ENCODE results near the gene SPEM1. TPM values are rescaled to one million over a fixed set of nuclear protein-coding genes. Genes with fewer than 3 reads are reported as not detected.

SPEM1 gene
- total RNA-seq, 1 donor from 2014 or later: not detected

DNA sequence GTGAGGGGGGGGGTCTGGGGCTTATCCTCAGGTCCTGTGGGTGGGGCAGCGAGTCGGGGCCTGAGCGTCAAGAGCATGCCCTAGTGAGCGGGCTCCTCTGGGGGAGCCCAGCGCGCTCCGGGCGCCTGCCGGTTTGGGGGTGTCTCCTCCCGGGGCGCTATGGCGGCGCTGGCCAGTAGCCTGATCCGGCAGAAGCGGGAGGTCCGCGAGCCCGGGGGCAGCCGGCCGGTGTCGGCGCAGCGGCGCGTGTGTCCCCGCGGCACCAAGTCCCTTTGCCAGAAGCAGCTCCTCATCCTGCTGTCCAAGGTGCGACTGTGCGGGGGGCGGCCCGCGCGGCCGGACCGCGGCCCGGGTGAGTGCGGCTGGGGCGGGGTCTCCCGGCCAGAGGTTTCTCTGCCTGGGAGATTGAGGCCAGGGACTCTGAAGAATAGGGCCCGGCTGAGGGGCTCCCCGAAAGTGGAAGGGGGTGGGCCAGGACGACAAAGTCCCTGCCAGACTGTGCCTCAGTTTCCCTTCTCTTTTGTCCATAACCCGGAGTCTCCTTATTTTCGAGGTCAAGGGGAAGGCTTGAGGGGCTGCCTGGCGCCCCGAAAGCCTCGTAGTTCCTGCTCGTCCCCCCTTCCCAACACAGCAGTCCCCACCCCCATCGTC lies 19.5 kb downstream of the SPEM1 start, which contains the start of gene FGF11:
FGF11 (plus strand) TSS at position 51 of the 651 bp plus-strand sequence; CDS start at position 160, 109 bp downstream.
- intact Hi-C loops (cut with micrococcal nuclease): loop anchor here (5.0 kb wide), 2 partner anchors 112 to 187 kb away; partner anchors contain the start of genes CTDNEP1, ELP5 and NEURL4

DNA sequence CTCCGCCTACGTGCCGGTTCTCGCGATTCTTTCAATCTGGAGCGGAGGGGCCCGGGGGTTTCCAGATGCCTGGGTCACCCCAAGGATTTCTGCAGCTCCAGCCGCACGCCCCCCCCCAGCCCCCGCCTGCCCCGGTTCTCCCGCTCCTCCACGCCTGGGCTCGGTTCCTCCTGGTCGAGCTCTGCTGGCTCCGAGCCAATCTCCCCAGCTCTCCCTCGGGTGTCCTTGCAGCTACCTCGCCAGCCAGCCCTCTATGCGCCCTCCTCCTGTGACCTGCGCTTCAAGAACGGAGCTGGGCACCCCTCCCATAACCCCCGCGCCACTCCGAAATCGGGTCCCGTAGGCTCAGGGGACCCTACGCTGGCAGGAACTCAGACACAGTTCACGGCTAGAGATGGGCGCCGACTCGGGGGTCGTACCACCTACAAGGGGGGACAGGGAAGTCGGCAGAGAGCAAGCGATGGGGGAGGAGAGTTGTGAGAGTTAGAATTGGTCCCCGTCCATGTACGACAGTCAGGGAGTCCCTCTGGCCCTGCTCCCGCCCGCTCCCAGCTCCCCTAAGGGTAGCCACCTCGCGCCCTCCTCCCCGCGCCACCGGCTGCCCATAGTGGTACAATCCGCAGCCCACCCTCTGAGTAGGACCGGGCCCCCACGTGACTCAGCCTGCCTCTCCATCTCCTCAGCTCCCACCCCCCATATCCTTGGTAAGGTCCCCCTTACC lies 20.1 kb downstream of the SPEM1 start:
- intact Hi-C loops (cut with micrococcal nuclease): no loop called here

DNA sequence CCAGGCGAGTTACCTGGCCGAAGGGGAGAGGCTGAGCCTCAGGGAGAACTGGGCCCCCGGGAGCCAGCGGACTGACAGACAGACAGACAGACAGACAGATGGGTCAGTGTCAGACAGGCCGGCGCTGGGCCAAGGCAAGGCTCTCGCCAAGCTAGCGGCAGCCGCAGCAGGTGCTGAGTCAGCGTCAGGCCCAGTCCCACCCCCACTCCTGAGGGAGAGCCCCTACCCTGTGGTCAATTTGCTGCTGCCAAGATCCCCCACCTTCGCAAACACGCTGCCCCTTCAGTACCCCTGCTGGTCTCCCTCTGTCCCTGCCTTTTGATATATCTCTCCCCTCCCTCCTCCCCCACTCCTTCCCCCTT lies 20.7 kb downstream of the SPEM1 start:
- intact Hi-C loops (cut with micrococcal nuclease): no loop called here

DNA sequence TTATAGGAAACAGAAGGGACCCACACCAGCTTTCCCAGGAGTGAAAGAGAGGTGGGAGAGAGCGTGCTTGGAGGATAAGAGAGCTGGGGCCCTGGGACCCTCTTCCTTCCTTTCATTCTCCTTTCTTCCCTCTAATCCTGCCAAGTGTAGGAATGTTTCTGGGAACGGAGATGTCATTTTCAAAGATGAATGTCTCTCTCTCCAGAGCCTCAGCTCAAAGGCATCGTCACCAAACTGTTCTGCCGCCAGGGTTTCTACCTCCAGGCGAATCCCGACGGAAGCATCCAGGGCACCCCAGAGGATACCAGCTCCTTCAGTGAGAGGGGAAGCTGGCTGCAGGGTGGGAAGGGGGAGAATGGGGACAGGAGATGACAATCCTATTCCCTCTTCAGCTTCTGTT lies 21.1 kb downstream of the SPEM1 start:
- intact Hi-C loops (cut with micrococcal nuclease): no loop called here

DNA sequence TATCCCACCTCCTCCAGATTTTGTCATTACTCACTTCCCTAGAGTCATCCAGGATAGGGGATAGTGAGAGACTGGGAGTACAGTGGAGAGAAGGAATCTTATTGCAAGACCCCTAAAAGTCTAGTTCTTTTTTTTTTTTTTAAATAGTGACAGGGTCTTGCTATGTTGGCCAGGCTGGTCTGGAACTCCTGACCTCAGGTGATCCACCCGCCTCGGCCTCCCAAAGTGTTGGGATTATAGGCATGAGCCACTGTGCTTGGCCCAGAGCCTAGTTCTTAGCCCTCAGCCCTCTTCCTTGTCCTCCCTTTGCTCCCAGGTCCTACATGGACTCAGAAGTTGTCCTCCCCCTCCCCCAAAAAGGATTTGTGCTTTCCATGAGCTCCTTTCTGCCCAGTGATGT lies 22.0 kb downstream of the SPEM1 start:
- intact Hi-C loops (cut with micrococcal nuclease): no loop called here

DNA sequence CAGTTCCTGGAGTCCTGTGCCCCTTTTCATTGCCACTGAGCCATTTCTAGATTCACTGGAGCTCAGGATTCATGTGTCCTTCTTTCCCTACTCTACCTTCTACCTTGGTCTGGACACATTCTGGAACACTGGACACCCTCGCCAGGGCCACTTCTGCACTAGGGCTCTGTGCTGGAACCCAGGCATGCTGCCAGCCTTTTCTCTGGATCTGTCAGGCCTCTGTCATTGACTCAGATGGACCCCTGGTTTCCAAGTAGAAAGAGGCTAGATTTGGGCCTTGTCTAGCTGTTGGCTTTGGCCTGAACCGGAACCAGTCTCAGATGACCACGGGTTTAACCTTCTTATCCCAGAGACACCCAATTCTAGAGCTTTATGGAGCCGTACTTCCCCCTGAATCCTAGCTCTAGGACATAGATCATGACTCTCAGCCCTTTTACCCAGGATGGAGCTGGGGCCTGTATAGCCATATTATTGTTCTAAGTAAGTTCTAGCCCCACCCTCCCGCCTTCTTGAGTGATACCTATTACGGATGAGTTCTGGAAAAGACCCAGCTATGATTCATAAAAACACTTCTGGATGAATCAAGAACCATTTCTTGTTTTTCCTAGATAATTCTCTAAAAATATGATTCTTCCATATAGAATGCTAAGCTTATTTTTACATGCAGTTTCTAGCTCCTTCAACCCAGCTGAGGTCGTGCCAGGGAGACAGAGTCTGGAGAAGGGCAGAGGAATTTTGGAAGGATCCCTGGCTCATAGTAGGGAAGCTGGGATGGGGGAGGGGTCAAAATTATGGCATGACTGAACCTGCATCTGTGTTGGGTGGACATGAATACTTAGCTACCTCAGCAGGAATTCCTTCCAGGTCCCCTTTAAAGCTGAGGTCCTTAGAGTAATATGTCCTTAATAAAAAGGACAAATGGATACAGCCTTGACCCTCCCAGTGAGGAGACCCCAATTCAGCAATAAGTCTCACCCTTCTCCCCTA lies 23.7 kb downstream of the SPEM1 start:
- intact Hi-C loops (cut with micrococcal nuclease): no loop called here

DNA sequence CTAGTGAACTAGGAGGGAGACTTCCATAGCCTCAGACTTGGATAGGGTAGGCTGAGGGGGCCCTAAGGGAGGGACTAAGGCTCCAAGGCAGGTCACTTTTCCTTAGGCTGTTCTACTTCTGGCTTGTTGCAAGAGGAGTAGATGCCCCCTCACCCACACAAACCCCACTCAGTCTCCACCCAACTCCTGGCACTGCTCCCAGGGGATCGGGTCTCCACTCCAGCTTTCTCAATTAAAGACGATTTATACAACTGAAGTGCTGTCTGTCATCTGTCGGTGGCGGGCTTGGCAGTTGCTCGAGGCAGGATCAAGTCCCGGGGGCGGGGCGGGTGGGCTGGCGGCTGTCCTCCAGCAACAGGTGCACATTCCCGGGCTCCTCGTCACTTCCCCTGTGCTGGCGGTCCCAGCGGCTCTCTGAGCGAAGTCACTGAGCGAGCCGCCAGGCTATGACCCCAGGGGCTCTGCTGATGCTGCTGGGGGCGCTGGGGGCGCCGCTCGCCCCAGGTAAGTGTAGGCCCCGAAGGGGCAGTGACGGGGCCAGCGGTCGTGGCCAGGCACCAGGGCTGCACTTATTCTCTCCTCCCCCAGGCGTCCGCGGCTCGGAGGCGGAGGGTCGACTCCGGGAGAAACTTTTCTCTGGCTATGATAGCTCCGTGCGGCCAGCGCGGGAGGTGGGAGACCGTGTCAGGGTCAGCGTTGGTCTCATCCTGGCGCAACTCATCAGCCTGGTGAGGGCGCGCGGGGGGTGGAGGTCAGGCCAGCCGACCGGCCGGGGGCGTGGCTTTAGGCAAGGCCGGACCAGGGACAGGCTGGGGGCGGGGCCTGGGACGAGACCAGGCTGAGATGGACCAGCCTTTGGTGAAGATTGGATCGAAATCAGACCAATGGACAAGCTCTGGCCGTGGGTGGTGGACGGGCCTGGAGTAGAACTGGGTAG lies 24.8 kb downstream of the SPEM1 start, which contains the start of gene CHRNB1:
CHRNB1 (plus strand) TSS at position 380 of the 937 bp plus-strand sequence; CDS start at position 447, 67 bp downstream.
- intact Hi-C loops (cut with micrococcal nuclease): no loop called here

DNA sequence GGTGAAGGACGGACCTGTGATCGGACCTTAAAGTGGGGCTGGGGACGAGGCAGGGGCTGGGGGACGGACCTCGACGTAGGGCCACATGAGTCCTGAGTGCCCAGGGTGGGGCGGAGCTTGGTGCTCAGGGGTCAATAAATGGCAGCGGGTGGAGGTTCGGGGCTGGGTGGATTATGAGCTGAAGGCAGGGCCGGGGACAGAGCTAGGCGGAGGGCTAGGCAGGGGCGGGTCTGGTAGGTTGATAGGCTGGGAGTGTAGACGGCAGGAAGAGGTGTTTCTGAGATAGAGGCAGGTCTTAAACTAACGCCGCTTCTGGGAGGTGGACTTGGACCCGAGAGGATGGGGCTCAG lies 25.5 kb downstream of the SPEM1 start:
- intact Hi-C loops (cut with micrococcal nuclease): no loop called here

DNA sequence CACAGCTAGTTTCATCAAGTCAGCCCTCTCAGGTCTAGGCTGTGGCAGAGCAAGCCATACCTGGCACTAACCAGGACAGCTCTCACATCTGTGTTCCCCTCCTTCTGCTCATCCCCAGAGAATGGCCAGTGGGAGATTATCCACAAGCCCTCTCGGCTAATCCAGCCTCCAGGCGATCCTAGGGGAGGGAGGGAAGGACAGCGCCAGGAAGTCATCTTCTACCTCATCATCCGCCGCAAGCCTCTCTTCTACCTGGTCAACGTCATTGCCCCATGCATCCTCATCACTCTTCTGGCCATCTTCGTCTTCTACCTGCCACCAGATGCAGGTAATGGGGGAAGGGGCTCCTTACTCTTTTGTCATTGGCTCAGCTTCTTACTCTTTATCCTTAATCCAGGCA lies 28.3 kb downstream of the SPEM1 start:
- intact Hi-C loops (cut with micrococcal nuclease): no loop called here

DNA sequence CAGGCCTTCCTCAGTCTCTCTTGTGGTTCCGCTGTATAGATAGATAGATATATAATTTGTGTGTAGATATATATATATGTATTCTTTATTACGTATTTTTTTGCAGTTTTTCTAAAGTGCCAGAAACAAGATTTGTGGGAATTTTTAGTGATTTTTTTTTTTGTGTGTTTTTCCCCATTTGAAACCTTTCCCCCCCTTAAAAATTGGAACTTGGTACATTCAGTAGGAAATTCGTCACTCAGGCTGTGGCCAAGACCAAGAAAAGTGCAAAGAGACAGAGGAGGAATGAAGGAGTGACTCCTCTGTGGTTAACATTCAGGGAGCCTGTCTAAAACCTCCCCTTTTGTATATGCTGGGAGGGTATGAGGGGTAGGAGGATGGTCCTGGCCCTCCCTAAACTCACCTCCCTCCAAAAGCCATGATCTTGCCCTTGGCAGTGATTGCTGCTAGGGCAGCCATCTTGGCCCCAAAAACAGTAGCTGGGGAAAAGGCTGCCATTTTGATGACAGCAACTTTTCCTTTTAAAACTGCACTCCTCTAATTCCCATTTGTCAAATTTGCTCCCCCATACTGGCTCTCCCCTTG lies 39.9 kb downstream of the SPEM1 start:
- intact Hi-C loops (cut with micrococcal nuclease): no loop called here

DNA sequence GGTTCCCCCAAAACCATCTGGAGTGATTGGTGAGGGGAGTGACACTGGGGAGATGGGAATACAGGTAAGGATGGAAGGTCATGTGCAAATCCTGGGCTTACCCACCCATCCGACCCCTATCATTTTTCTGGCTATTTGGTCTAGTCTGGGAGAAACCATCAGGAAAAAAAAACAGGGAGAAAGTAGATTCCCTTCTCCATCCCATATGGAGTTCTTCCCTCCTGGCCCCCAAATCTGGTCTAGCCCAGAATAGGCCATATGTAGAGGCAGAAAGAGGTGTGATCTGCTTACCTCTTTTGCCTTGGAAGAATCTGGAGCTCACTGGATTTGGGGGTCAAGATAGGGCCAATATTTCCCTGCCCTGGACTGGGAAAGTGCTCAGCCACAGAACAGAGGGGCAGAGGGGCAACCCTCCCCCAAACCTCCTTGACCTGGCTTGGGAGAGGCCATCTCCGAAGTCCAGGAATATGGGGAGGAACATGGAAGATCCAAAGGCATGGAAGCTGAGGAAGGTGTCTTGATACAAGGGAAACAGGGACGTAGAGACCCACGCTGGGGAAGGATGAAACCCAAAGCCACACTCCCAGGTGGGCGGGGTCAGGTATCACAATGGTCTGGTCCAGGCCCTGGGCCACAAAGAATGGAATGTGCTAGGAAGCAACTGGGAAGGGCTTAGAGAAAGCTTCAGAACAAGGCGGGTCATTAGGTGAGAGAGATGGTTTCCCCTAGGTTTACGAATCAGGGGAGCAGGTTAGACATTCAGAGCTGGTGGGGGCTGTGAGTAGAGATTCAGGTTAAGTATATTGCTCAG lies 40.9 kb downstream of the SPEM1 start:
- intact Hi-C loops (cut with micrococcal nuclease): no loop called here

DNA sequence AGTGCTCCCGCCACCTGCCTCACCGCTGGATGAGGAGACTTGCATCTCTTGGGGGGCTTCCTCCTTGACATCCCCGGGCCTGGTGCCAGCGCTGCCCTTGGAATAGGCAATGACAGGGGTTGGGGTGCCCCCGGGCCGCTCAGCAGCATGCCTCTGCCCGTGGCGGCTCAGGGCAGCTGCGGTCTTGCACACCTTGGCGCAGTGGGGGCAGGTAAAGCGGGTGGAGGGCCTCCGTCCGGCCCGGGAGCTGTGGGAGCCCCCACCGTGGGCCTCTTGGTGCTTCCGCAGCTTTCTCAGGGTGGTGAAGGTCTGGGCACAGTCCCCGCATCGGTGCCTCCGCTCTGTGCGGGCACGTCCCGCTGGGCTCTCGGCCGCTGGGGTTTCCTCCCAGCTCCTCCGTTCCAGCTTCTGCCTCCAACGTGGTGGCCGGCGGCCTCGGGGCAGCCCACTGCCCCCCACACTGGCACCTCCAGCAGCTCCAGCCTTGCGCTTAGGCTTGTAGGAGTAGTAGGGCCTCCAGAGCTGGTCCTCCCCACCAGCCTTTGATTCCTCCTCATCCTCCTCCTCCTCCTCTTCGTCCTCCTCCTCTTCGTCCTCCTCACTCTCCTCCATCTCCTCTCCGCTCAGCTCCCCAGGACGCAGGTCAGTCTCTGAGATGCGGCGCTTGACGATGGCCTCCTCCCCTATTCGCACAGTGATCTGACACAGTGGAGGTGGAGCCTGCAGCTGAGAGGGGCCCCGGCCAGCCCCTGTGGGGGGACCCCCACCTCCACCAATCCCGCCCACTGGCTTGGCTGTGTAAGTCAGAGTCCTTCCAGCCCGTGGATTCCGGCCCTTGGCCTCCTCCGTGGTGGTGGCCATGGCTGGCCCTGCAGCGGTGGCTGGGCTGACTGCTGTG lies 42.6 kb downstream of the SPEM1 start:
- intact Hi-C loops (cut with micrococcal nuclease): no loop called here

DNA sequence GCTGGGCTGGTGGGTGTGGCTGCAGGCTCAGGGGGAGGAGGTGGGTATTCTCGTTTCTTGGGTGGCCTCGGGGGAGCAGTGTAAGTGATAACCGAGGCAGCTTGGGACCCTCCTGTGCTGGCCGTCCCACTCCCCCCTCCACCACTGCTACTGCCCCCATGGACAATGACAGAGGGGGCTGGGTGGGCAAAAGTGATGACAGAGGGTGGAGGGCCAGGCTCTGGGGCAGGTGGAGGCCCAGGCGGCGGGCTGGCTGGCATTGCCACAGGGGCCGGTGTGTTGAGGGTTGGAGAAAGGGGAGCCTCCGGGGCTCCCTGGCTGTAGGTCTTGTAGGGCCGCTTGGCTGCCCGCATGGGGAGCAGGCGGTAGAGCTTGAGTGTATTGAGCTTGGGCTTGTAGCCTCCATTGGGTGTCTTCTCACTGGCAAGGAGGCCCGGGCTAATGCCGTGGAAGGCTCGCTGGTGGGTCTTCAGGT lies 43.3 kb downstream of the SPEM1 start:
- intact Hi-C loops (cut with micrococcal nuclease): no loop called here

DNA sequence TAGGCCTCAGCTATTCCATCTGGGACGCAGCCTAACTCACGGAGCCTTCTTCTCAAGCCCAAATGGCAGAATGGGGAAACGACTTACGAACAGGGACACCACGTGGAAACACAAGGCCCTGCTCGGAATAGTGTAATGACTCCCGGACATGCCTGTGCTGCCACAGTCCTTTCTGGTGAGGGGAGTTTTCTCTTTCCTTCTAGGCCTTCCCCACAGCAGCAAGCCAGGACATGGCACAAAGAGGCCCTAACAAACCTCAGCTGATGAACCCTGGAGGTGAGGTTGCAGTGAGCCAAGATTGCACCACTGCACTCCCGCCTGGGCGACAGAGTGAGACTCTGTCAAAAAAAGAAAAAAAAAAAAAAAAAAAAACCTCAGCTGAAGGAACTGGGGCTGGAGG lies 44.0 kb downstream of the SPEM1 start:
- intact Hi-C loops (cut with micrococcal nuclease): no loop called here

DNA sequence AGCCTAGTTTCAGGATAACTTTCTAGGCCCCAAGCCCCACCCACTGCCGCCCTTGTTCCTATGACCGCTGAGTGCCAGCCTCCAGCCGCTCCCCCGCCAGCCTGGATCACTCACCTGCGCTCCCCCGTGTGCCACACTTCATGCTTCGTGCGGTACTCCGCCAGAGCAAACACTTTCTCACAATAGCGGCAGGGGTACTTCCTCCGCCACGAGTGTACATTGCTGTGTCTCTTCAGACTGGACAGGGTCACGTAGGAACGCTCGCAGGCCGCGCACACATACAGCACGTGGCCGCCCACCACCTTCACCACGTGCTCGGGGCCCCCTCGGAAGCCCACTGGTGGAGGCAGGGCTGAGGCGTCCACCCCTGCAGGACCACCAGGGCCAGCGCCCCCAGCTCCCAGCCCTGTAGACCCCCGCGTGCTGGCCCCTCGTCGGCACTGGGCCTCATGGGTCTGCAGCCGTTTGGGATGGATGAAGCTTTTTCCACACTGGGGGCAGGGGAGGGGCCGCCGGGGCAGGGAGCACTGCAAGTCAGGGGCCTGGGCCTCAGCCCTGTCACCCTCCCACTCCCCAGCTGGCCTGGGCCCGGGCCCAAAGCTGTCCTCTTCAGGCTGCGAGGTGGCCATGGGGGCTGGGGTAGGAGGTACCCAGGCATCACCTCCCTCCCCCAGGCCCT lies 45.6 kb downstream of the SPEM1 start:
- intact Hi-C loops (cut with micrococcal nuclease): no loop called here

DNA sequence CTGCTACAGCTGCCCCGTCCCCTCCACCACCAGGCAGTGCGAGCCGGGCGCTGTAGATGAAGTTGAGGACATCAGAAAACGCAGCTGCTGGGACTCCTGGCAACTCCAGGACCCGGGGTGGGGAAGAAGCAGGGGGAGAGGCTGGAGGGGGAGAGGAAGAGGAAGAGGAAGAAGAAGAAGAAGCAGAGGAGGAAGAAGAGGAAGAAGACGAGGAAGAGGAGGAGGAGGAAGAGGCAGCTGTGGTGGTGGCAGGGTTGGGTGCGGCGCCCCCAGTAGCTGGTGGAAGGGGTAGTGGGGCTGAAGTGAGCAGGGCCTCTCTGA lies 46.2 kb downstream of the SPEM1 start:
- intact Hi-C loops (cut with micrococcal nuclease): no loop called here

DNA sequence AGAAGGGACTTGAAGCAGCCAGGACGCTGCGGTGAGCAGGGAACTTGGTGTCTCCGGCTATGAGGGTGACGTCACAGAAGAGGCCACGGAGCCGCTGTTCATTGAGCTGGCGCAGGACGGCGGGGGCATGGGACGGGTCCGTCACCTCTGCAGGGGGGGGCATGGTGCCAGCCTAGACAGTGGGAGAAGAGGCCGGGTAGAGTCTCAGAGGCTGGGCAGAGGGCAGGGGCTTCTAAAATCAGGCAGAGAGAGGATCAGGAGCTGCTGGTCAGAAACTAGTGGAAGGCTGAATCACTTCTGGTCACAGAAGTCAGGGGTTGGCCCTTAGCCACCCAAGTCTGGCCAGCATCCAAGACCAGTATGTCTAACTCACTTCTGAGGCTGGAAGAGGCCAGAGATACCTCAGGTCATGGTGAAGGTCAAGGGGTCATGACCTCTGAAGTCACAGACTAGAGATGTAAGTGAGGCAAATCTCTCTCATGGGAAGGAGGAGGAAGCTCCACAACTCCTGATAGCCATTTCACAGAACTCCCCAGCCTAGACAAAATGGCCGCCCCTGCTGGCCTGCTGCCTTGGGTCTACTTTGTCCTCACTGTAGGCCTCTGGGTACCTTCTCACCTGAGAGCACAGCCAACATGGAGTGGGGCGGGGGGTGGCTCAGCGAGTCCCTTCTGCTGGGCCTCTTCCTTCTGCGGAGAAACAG lies 46.7 kb downstream of the SPEM1 start:
- intact Hi-C loops (cut with micrococcal nuclease): no loop called here
